SK-N-SH (cell line): ENCODE measurements around the gene PALS2. TPM values are rescaled to one million over a fixed set of nuclear protein-coding genes. Genes with fewer than 3 reads are reported as not detected.

Experiments used
- CTCF ChIA-PET: fragments of 300-600, 350-600 bp; formaldehyde crosslinking; extraction: SDS; loops from one replicate; lab custom pipeline; 2021; lab: Yijun Ruan, JAX
- POLR2A ChIA-PET: fragments of 350-600 bp; sonication (Branson Sonifier 250); formaldehyde crosslinking; extraction: SDS; loops from one replicate; lab custom pipeline; 2020; ENCODE audit warnings: antibody characterized with exemption, inconsistent platforms; lab: Yijun Ruan, JAX
- DNase-seq: peaks from one replicate; pipeline ENCODE4 v3.0.0; 2012
- H2AFZ ChIP-seq: fragments of 200-600 bp; sonication (generic); 2 replicates; pipeline ENCODE4 v1.8.1; 2016; ENCODE audit warnings: antibody characterized with exemption, mild to moderate bottlenecking, low read depth
- H3F3A ChIP-seq: fragments of 200-600 bp; sonication (generic); replicated peaks from 2 replicates; pipeline ENCODE3; 2016; ENCODE audit warnings: antibody characterized with exemption, mild to moderate bottlenecking; ENCODE audit not compliant: insufficient read depth
- H3K27ac ChIP-seq, 2 experiments: fragments of 200-500 bp in 1 of 2; fragments of 200-600 bp in 1 of 2; sonication (Bioruptor generic) in 1 of 2; sonication (generic), shearing (Covaris generic) in 1 of 2; 2 replicates each; pipeline versions ENCODE4 v1.5.1 to v1.6.1; 2014 to 2016; ENCODE audit warnings: low read depth in 2 of 2, inconsistent platforms in 1 of 2, low read length in 1 of 2, mild to moderate bottlenecking in 1 of 2, mixed read lengths in 1 of 2
- H3K27me3 ChIP-seq: fragments of 200-600 bp; sonication (generic), shearing (Covaris generic); 2 replicates; pipeline ENCODE4 v1.6.1; 2016; ENCODE audit warnings: mixed run types; ENCODE audit not compliant: insufficient read depth
- H3K36me3 ChIP-seq, 2 experiments: fragments of 200-500 bp in 1 of 2; fragments of 200-600 bp in 1 of 2; sonication (Bioruptor generic) in 1 of 2; sonication (generic) in 1 of 2; replicated peaks in 1 of 2; 2 replicates each; pipeline versions ENCODE3 to v1.5.1; 2014 to 2016; ENCODE audit warnings: low read length in 1 of 2, mild to moderate bottlenecking in 1 of 2; ENCODE audit not compliant: insufficient read depth in 2 of 2, control insufficient read depth in 1 of 2
- H3K4me1 ChIP-seq, 2 experiments: fragments of 200-500 bp in 1 of 2; fragments of 200-600 bp in 1 of 2; sonication (Bioruptor generic) in 1 of 2; sonication (generic), shearing (Covaris generic) in 1 of 2; 2 replicates each; pipeline versions ENCODE4 v1.5.1 to v1.6.1; 2014 to 2016; ENCODE audit warnings: low read depth in 1 of 2, low read length in 1 of 2, mixed run types in 1 of 2; ENCODE audit not compliant: insufficient read depth in 2 of 2, control insufficient read depth in 1 of 2
- H3K4me2 ChIP-seq: fragments of 200-600 bp; sonication (generic), shearing (Covaris generic); 2 replicates; pipeline ENCODE4 v1.6.1; 2017; ENCODE audit warnings: mixed run types
- H3K4me3 ChIP-seq, 2 experiments: fragments of 200-500 bp in 1 of 2; fragments of 200-600 bp in 1 of 2; sonication (Bioruptor generic) in 1 of 2; sonication (generic), shearing (Covaris generic) in 1 of 2; 2 replicates each; pipeline versions ENCODE4 v1.5.1 to v1.8.1; 2014 to 2016; ENCODE audit warnings: low read depth in 2 of 2, inconsistent platforms in 1 of 2, low read length in 1 of 2, mild to moderate bottlenecking in 1 of 2, mixed read lengths in 1 of 2, moderate library complexity in 1 of 2
- H3K79me2 ChIP-seq: fragments of 200-600 bp; sonication (generic); 2 replicates; pipeline ENCODE4 v1.8.1; 2017; ENCODE audit warnings: mild to moderate bottlenecking; ENCODE audit not compliant: insufficient read depth
- H3K9ac ChIP-seq: fragments of 200-600 bp; sonication (generic); 2 replicates; pipeline ENCODE4 v1.6.1; 2017; ENCODE audit warnings: mixed run types
- H3K9me2 ChIP-seq: fragments of 200-600 bp; sonication (generic); 2 replicates; pipeline ENCODE4 v1.6.1; 2017; ENCODE audit warnings: mixed run types
- H3K9me3 ChIP-seq: fragments of 200-600 bp; sonication (generic); 2 replicates; pipeline ENCODE4 v1.6.1; 2017; ENCODE audit warnings: mixed run types, mild to moderate bottlenecking, moderate library complexity
- H4K20me1 ChIP-seq: fragments of 200-600 bp; sonication (generic); 2 replicates; pipeline ENCODE4 v1.6.1; 2017; ENCODE audit warnings: mild to moderate bottlenecking, mixed run types; ENCODE audit not compliant: insufficient read depth
- MXI1 ChIP-seq: IDR thresholded peaks from 2 replicates; pipeline ENCODE4 v1.6.1; 2012; ENCODE audit warnings: mild to moderate bottlenecking, low read depth, low read length, improper control_type of control experiment
- NFIC ChIP-seq: IDR thresholded peaks from 2 replicates; pipeline ENCODE4 v1.4.0; 2012; ENCODE audit warnings: borderline replicate concordance
- REST ChIP-seq: IDR thresholded peaks from 2 replicates; pipeline ENCODE4 v1.6.1; 2012; ENCODE audit warnings: mild to moderate bottlenecking, low read depth, low read length, moderate library complexity
- RXRA ChIP-seq: IDR thresholded peaks from 2 replicates; pipeline ENCODE4 v1.4.0; 2012; ENCODE audit warnings: low read depth, mild to moderate bottlenecking, borderline replicate concordance
- SMC3 ChIP-seq: IDR thresholded peaks from 2 replicates; pipeline ENCODE4 v1.6.1; 2012; ENCODE audit warnings: low read depth, low read length, improper control_type of control experiment
- TAF1 ChIP-seq: IDR thresholded peaks from 2 replicates; pipeline ENCODE4 v1.6.1; 2012; ENCODE audit warnings: low read depth, mild to moderate bottlenecking, low read length, moderate library complexity, borderline replicate concordance
- USF2 ChIP-seq: fragments of 150-350 bp; IDR thresholded peaks from 2 replicates; pipeline ENCODE4 v1.6.1; 2017; ENCODE audit warnings: antibody characterized with exemption, low read length, low read depth, borderline replicate concordance
- WGBS: methylation state at CpG from one replicate; pipeline ENCODE4 v1.1.6; 2017; ENCODE audit warnings: low lambda C conversion rate; 5-methylcytosine and 5-hydroxymethylcytosine counted together
- polyA plus RNA-seq, 3 experiments: library from polyadenylated mRNA; depleted of rRNA; stranded (reverse); fragments of >200 nt; gene quantifications; 2 replicates each; pipeline ENCODE4 v1.2.3, GENCODE V29; 2012

PALS2 gene
- polyA plus RNA-seq, 1 of the 3 experiments (the other 2 are of a cell fraction), result 6.9 TPM

- H3K9me3 ChIP-seq, result no peaks in the 10 kb centered on the region
- H2AFZ ChIP-seq, result no peak overlapping the region
- no peak for DNase-seq
- H3K79me2 ChIP-seq, result no peaks in the 10 kb centered on the region; the same call in 1 of the 2 replicates
- CTCF ChIA-PET, result interaction anchor here (1.0 kb wide), 1 partner anchor 36 kb away, joined by 3 read pairs; no protein-coding TSS in a partner anchor
- H3K27ac ChIP-seq, result no peak overlapping the region
- H3K27me3 ChIP-seq, result no peaks in the 10 kb centered on the region
- H3K9me2 ChIP-seq, result no peaks in the 10 kb centered on the region
- H3F3A ChIP-seq, result no peaks in the 10 kb centered on the region
- H3K4me2 ChIP-seq, result no peak overlapping the region
- H4K20me1 ChIP-seq, result no peaks in the 10 kb centered on the region
- POLR2A ChIA-PET, result no interaction called here
- 94% methylated on average over 3 of the region's 3 CpGs for WGBS
- H3K9ac ChIP-seq, result no peak overlapping the region
- H3K4me3 ChIP-seq, result no peak overlapping the region
- TF ChIP-seq SMC3, result no peak
- no peak for TF ChIP-seq TAF1
- TF ChIP-seq USF2, result no peak
- TF ChIP-seq REST, result no peak
- H3K4me1 ChIP-seq, result peaks cover 0 to 3% of the 10 kb centered on the region in 2 experiments; a peak in 2 of 4 replicates
- H3K36me3 ChIP-seq, result no peaks in the 10 kb centered on the region
Observed at GRCh38 chr7:24604630-24605029, 31.4 kb downstream of the PALS2 start.

GRCh38 chr7:24608504-24608903, 35.3 kb downstream of the PALS2 start:
- ChIA-PET POLR2A (no interaction called here), CTCF (interaction anchor here (1.9 kb wide), 1 partner anchor 9 kb away, joined by 5 read pairs; no protein-coding TSS in a partner anchor)
- no peak overlapping the region for H3K9ac ChIP-seq
- TF ChIP-seq NFIC (no peak), RXRA (no peak), MXI1 (no peak), USF2 (no peak)
- H4K20me1 ChIP-seq, result no peaks in the 10 kb centered on the region
- DNase-seq, result no peak
- H3K27me3 ChIP-seq, result no peaks in the 10 kb centered on the region
- H3K27ac ChIP-seq, result no peak overlapping the region
- no peaks in the 10 kb centered on the region for H3K9me3 ChIP-seq
- H3K36me3 ChIP-seq, result no peaks in the 10 kb centered on the region
- no peaks in the 10 kb centered on the region for H3K9me2 ChIP-seq
- H3F3A ChIP-seq, result no peaks in the 10 kb centered on the region
- H3K4me1 ChIP-seq, result peaks cover 0 to 3% of the 10 kb centered on the region in 2 experiments; a peak in 2 of 4 replicates
- no peak overlapping the region for H3K4me2 ChIP-seq
- H3K4me3 ChIP-seq, result no peak overlapping the region
- no peak overlapping the region for H2AFZ ChIP-seq
- peaks cover under 1% of the 10 kb centered on the region; the same call in 1 of the 2 replicates for H3K79me2 ChIP-seq
